ENCODE data around the gene ZKSCAN1. TPM values are rescaled to one million over a fixed set of nuclear protein-coding genes. Genes with fewer than 3 reads are reported as not detected.
A peak's percentile ranks its signal among the peaks of the same experiment; 100 is the strongest.

Gene ZKSCAN1
- total RNA-seq, 1 donor from 2014 or later = 61.5 TPM

DNA sequence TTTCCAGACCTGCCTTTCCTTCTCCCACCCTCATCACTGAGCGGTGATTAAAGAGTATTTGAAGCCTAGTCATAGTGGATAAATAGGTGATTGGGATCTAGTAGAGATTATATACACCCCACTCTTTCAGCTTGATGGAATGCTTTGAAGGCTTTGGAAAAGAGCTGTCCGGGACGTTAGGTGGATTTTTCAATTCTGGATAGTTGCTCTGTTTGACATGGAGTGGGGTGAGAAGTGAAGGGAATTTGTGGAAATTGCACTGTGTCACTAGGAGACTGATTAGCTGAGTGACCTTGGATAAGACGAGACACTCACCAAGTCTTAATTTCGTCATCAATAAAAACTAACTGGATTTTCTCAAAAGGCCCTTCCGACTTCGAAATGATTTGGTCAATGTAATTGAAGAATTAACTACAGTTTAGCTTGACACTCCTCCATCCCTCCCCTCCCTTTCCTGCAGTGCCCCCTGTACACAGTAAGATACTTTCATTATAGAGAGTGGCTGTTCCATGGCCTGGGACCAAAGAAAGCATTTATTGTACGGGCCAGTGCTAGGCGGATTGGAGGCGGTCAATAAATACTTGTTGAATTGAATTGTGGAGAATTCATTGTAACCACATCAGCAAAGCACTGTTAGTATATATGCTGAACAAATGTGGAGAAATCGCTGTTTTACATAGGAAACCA is 962 bp downstream of the ZKSCAN1 start:
- TF ChIP-seq, protein P1, sequence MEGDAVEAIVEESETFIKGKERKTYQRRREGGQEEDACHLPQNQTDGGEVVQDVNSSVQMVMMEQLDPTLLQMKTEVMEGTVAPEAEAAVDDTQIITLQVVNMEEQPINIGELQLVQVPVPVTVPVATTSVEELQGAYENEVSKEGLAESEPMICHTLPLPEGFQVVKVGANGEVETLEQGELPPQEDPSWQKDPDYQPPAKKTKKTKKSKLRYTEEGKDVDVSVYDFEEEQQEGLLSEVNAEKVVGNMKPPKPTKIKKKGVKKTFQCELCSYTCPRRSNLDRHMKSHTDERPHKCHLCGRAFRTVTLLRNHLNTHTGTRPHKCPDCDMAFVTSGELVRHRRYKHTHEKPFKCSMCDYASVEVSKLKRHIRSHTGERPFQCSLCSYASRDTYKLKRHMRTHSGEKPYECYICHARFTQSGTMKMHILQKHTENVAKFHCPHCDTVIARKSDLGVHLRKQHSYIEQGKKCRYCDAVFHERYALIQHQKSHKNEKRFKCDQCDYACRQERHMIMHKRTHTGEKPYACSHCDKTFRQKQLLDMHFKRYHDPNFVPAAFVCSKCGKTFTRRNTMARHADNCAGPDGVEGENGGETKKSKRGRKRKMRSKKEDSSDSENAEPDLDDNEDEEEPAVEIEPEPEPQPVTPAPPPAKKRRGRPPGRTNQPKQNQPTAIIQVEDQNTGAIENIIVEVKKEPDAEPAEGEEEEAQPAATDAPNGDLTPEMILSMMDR (IDR thresholded peaks at IDR 0.05) = peak; percentile 34
- no peaks in the 10 kb centered on the region for H3K36me3 Mint-ChIP-seq (ENCODE audit: low read depth)
- H3K27me3 Mint-ChIP-seq (ENCODE audit: low read depth) = peaks cover 3% of the 10 kb centered on the region
- DNase-seq (ENCODE audit: low spot score) = no peak
- H3K27ac Mint-ChIP-seq (ENCODE audit: unreplicated experiment) = peak overlapping the region; percentile 84
- no peaks in the 10 kb centered on the region for H3K9me3 Mint-ChIP-seq (ENCODE audit: low read depth)
- peak overlapping the region; percentile 91 for H3K4me3 Mint-ChIP-seq (ENCODE audit: unreplicated experiment)
- peaks cover 31% of the 10 kb centered on the region for H3K4me1 Mint-ChIP-seq (ENCODE audit: low read depth)

DNA sequence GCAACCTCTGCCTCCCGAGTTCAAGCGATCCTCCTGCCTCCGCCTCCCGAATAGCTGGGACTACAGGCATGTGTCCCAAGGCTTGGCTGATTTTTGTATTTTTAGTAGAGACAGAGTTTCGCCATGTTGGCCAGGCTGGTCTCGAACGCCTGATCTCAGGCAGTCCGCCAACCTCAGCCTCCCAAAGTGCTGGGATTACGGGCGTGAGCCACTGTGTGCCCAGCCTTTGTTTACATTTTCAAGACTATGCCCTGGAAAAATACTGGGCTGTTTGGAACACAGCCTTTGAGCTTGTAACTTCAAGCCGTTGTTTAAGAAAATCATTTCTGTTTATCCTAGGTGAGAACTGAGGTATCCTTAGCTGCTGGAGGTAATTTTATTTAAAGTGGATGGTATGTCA is 1.9 kb downstream of the ZKSCAN1 start:
- DNase-seq (ENCODE audit: low spot score) = no peak
- TF ChIP-seq, protein P1 (IDR thresholded peaks at IDR 0.05) = no peak
- H3K4me1 Mint-ChIP-seq (ENCODE audit: low read depth) = peaks cover 31% of the 10 kb centered on the region
- H3K27ac Mint-ChIP-seq (ENCODE audit: unreplicated experiment) = peak overlapping the region; percentile 59
- H3K4me3 Mint-ChIP-seq (ENCODE audit: unreplicated experiment) = peak overlapping the region; percentile 46
- no peaks in the 10 kb centered on the region for H3K36me3 Mint-ChIP-seq (ENCODE audit: low read depth)
- no peaks in the 10 kb centered on the region for H3K27me3 Mint-ChIP-seq (ENCODE audit: low read depth)
- H3K9me3 Mint-ChIP-seq (ENCODE audit: low read depth) = no peaks in the 10 kb centered on the region

DNA sequence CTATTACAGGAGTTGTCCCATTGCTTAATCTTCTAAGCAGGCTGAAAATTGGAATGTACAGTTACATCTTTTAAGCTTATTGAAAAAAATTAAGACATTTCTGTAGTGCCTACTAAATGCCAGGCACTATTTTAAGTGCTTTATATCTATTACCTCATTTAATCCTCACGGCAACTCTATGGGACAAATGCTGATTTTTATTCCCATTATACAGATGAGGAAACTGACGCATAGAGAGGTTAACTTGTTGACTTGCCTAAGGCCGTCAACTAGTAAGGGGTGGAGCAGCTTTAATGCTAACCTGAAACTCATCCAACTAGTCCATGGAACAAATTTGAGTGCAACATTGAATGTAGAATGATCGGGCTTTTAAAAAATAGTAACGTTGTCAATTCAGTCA is 2.5 kb downstream of the ZKSCAN1 start:
- TF ChIP-seq, protein P1 (IDR thresholded peaks at IDR 0.05) = no peak
- H3K36me3 Mint-ChIP-seq (ENCODE audit: low read depth) = peaks cover 2% of the 10 kb centered on the region
- no peaks in the 10 kb centered on the region for H3K9me3 Mint-ChIP-seq (ENCODE audit: low read depth)
- no peaks in the 10 kb centered on the region for H3K27me3 Mint-ChIP-seq (ENCODE audit: low read depth)
- no peak for DNase-seq (ENCODE audit: low spot score)
- peaks cover 31% of the 10 kb centered on the region for H3K4me1 Mint-ChIP-seq (ENCODE audit: low read depth)
- H3K27ac Mint-ChIP-seq (ENCODE audit: unreplicated experiment) = no peak overlapping the region
- H3K4me3 Mint-ChIP-seq (ENCODE audit: unreplicated experiment) = no peak overlapping the region

DNA sequence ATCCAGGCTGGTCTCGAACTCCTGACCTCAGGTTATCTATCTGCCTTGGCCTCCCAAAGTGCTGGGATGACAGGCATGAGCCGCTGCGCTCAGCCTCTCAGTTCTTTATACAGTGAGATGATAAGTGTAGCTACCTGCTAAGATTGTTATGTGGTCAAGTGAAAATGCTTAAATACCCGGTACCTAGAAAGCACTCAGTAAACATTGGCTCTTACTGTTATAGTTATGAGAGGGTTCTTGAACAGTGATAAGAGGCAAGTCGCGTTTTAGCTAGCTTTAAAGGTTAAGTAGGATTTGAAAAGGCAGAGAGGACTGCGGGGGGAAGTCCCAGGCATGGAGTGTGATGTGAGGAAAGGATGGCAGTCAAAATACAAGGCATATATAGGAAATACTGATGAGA is 4.5 kb downstream of the ZKSCAN1 start:
- Mint-ChIP-seq H3K4me3 (ENCODE audit: unreplicated experiment) (no peak overlapping the region), H3K9me3 (ENCODE audit: low read depth) (no peaks in the 10 kb centered on the region), H3K27ac (ENCODE audit: unreplicated experiment) (no peak overlapping the region), H3K36me3 (ENCODE audit: low read depth) (peaks cover 11% of the 10 kb centered on the region), H3K27me3 (ENCODE audit: low read depth) (no peaks in the 10 kb centered on the region), H3K4me1 (ENCODE audit: low read depth) (peaks cover 29% of the 10 kb centered on the region)
- no peak for DNase-seq (ENCODE audit: low spot score)
- TF ChIP-seq, protein P1 (IDR thresholded peaks at IDR 0.05) = no peak

DNA sequence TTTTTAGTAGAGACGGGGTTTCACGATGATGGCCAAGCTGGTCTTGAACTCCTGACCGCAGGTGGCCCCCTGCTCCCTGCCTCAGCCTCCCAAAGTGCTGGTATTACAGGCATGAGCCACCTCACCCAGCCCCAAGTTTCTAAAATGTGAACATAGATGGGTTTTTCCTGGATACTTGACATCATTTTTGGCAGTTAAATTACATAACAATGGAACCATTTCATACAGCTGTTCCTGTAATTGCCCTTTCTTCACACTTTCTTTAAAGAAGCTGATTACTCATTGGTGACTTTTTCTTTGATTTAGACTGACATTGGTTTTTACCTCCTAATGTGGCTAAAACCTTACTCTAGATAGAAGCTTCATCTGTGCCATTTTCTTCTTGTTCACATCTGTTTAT is 5.9 kb downstream of the ZKSCAN1 start:
- H3K27ac Mint-ChIP-seq (ENCODE audit: unreplicated experiment) = no peak overlapping the region
- H3K4me1 Mint-ChIP-seq (ENCODE audit: low read depth) = peaks cover 22% of the 10 kb centered on the region
- TF ChIP-seq, protein P1 (IDR thresholded peaks at IDR 0.05) = no peak
- H3K9me3 Mint-ChIP-seq (ENCODE audit: low read depth) = no peaks in the 10 kb centered on the region
- H3K36me3 Mint-ChIP-seq (ENCODE audit: low read depth) = peaks cover 17% of the 10 kb centered on the region
- no peaks in the 10 kb centered on the region for H3K27me3 Mint-ChIP-seq (ENCODE audit: low read depth)
- no peak for DNase-seq (ENCODE audit: low spot score)
- no peak overlapping the region for H3K4me3 Mint-ChIP-seq (ENCODE audit: unreplicated experiment)

Measured in chondrocyte (in vitro differentiated cells).